HT1080 (cell line): ENCODE data around the gene CSTF1. TPM values are rescaled to one million over a fixed set of nuclear protein-coding genes. Genes with fewer than 3 reads are reported as not detected.

Experiments
- DNase-seq: peaks from one replicate; pipeline ENCODE4 v3.0.0-alpha.2; 2015; ENCODE audit warnings: low read depth
- total RNA-seq: library from RNA; depleted of rRNA; stranded (reverse); fragments of >200 nt; shearing (Covaris generic); gene quantifications from 2 replicates; pipeline ENCODE4 v1.2.3, GENCODE V29; 2014; rRNA removed

CSTF1 gene
- total RNA-seq, 1 experiment from 2014 or later: 79.0 TPM

- no peak for DNase-seq
These were observed 57.0 kb downstream of the CSTF1 start for GRCh38 chr20:56449459-56449858.

DNA sequence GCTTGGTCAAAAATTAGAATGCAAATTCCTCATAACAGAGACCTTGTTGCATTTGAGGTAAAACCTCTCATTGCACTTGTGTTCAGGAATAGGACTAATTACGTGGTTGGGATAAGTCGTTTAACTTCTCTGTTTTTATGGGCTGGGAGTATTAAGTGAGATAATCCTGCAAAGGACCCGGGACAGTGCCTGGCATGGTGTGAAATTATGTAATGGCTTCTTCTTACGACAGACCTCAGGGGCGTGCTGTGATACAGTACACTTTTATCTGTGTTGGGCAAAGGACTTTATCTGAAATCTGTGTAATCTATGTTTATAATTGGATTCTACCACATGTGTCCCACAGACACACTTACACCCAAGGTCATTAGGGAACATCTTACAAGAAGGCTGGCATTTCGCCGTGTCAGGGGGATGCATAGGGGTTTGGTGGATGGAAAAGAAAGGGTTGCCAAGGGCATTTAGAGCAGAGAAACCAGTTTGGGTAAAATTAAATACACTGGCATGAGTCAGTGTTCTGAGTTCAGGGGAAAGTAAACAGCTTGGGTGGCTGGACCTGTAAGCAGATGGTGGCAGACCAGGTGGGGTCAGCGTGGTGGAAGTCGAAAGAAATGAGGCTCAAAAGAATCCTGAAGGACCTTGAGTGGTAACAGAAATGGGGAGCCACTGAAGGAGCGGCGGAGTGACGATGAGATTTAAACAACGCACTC, 58.8 kb downstream of the CSTF1 start:
- DNase-seq: no peak

DNA sequence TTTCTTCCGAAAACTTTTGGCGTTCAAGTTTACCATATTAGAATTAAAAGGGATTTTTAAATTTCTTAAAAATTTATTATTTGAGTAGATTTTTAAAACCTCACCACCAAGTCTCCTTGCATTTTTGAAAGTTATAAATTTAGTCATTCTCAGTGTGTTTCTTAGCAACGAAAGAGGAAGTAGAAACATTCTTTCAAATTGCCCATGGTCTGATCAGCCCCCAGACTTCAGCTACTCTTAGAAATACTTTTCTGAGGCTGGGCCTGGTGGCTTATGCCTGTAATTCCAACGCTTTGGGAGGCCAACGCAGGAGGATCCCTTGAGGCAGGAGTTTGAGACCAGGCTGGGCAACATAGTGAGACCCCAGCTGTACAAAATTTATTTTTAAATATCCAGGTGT, 60.9 kb downstream of the CSTF1 start:
- DNase-seq: no peak

GRCh38 chr20:56454754-56455153, 62.3 kb downstream of the CSTF1 start:
- DNase-seq: no peak

Other genes with a start within 250 kb of the CSTF1 start
- not detected in 2 replicates for gene MC3R, start 143.9 kb upstream of the CSTF1 start, total RNA-seq
- gene FAM210B, start 33.7 kb upstream of the CSTF1 start, total RNA-seq: 7.1 and 8.4 TPM in 2 replicates
- 133 and 148 TPM in 2 replicates for gene AURKA, start 430 bp upstream of the CSTF1 start, total RNA-seq
- not detected in 2 replicates for gene CASS4, start 19.6 kb downstream of the CSTF1 start, total RNA-seq
- gene RTF2, start 76.0 kb downstream of the CSTF1 start, total RNA-seq: 76.0 and 97.3 TPM in 2 replicates
- gene FAM209A, start 132.1 kb downstream of the CSTF1 start, total RNA-seq: not detected in 2 replicates
- not detected in 2 replicates for gene FAM209B, start 140.6 kb downstream of the CSTF1 start, total RNA-seq
- 8.3 and 11.7 TPM in 2 replicates for gene TFAP2C, start 236.7 kb downstream of the CSTF1 start, total RNA-seq